SK-N-SH (cell line): ENCODE results near the gene CLN6. TPM values are rescaled to one million over a fixed set of nuclear protein-coding genes. Genes with fewer than 3 reads are reported as not detected.

Source experiments
- CTCF ChIA-PET: fragments of 300-600, 350-600 bp; formaldehyde crosslinking; extraction: SDS; loops from one replicate; lab custom pipeline; 2021; lab: Yijun Ruan, JAX
- POLR2A ChIA-PET: fragments of 350-600 bp; sonication (Branson Sonifier 250); formaldehyde crosslinking; extraction: SDS; loops from one replicate; lab custom pipeline; 2020; ENCODE audit warnings: antibody characterized with exemption, inconsistent platforms; lab: Yijun Ruan, JAX
- DNase-seq: peaks from one replicate; pipeline ENCODE4 v3.0.0; 2012
- H2AFZ ChIP-seq: fragments of 200-600 bp; sonication (generic); 2 replicates; pipeline ENCODE4 v1.8.1; 2016; ENCODE audit warnings: antibody characterized with exemption, mild to moderate bottlenecking, low read depth
- H3F3A ChIP-seq: fragments of 200-600 bp; sonication (generic); replicated peaks from 2 replicates; pipeline ENCODE3; 2016; ENCODE audit warnings: antibody characterized with exemption, mild to moderate bottlenecking; ENCODE audit not compliant: insufficient read depth
- H3K27ac ChIP-seq, 2 experiments: fragments of 200-500 bp in 1 of 2; fragments of 200-600 bp in 1 of 2; sonication (Bioruptor generic) in 1 of 2; sonication (generic), shearing (Covaris generic) in 1 of 2; 2 replicates each; pipeline versions ENCODE4 v1.5.1 to v1.6.1; 2014 to 2016; ENCODE audit warnings: low read depth in 2 of 2, inconsistent platforms in 1 of 2, low read length in 1 of 2, mild to moderate bottlenecking in 1 of 2, mixed read lengths in 1 of 2
- H3K27me3 ChIP-seq: fragments of 200-600 bp; sonication (generic), shearing (Covaris generic); 2 replicates; pipeline ENCODE4 v1.6.1; 2016; ENCODE audit warnings: mixed run types; ENCODE audit not compliant: insufficient read depth
- H3K36me3 ChIP-seq, 2 experiments: fragments of 200-500 bp in 1 of 2; fragments of 200-600 bp in 1 of 2; sonication (Bioruptor generic) in 1 of 2; sonication (generic) in 1 of 2; replicated peaks in 1 of 2; 2 replicates each; pipeline versions ENCODE3 to v1.5.1; 2014 to 2016; ENCODE audit warnings: low read length in 1 of 2, mild to moderate bottlenecking in 1 of 2; ENCODE audit not compliant: insufficient read depth in 2 of 2, control insufficient read depth in 1 of 2
- H3K4me1 ChIP-seq, 2 experiments: fragments of 200-500 bp in 1 of 2; fragments of 200-600 bp in 1 of 2; sonication (Bioruptor generic) in 1 of 2; sonication (generic), shearing (Covaris generic) in 1 of 2; 2 replicates each; pipeline versions ENCODE4 v1.5.1 to v1.6.1; 2014 to 2016; ENCODE audit warnings: low read depth in 1 of 2, low read length in 1 of 2, mixed run types in 1 of 2; ENCODE audit not compliant: insufficient read depth in 2 of 2, control insufficient read depth in 1 of 2
- H3K4me2 ChIP-seq: fragments of 200-600 bp; sonication (generic), shearing (Covaris generic); 2 replicates; pipeline ENCODE4 v1.6.1; 2017; ENCODE audit warnings: mixed run types
- H3K4me3 ChIP-seq, 2 experiments: fragments of 200-500 bp in 1 of 2; fragments of 200-600 bp in 1 of 2; sonication (Bioruptor generic) in 1 of 2; sonication (generic), shearing (Covaris generic) in 1 of 2; 2 replicates each; pipeline versions ENCODE4 v1.5.1 to v1.8.1; 2014 to 2016; ENCODE audit warnings: low read depth in 2 of 2, inconsistent platforms in 1 of 2, low read length in 1 of 2, mild to moderate bottlenecking in 1 of 2, mixed read lengths in 1 of 2, moderate library complexity in 1 of 2
- H3K79me2 ChIP-seq: fragments of 200-600 bp; sonication (generic); 2 replicates; pipeline ENCODE4 v1.8.1; 2017; ENCODE audit warnings: mild to moderate bottlenecking; ENCODE audit not compliant: insufficient read depth
- H3K9ac ChIP-seq: fragments of 200-600 bp; sonication (generic); 2 replicates; pipeline ENCODE4 v1.6.1; 2017; ENCODE audit warnings: mixed run types
- H3K9me2 ChIP-seq: fragments of 200-600 bp; sonication (generic); 2 replicates; pipeline ENCODE4 v1.6.1; 2017; ENCODE audit warnings: mixed run types
- H3K9me3 ChIP-seq: fragments of 200-600 bp; sonication (generic); 2 replicates; pipeline ENCODE4 v1.6.1; 2017; ENCODE audit warnings: mixed run types, mild to moderate bottlenecking, moderate library complexity
- H4K20me1 ChIP-seq: fragments of 200-600 bp; sonication (generic); 2 replicates; pipeline ENCODE4 v1.6.1; 2017; ENCODE audit warnings: mild to moderate bottlenecking, mixed run types; ENCODE audit not compliant: insufficient read depth
- CHD2 ChIP-seq: fragments of 150-350 bp; IDR thresholded peaks from 2 replicates; pipeline ENCODE4 v1.6.1; 2018; ENCODE audit warnings: low read length; ENCODE audit not compliant: partially characterized antibody
- EZH2phosphoT487 ChIP-seq: fragments of 200-600 bp; sonication (generic); IDR thresholded peaks from 2 replicates; pipeline ENCODE4 v1.6.1; 2017; ENCODE audit warnings: low read depth, mixed run types, mild to moderate bottlenecking, antibody characterized with exemption, moderate library complexity, borderline replicate concordance
- FOSL2 ChIP-seq: IDR thresholded peaks from 2 replicates; pipeline ENCODE4 v1.4.0; 2012; ENCODE audit warnings: low read depth, mild to moderate bottlenecking, moderate library complexity, borderline replicate concordance
- GATA2 ChIP-seq: sonication (generic); formaldehyde crosslinking; IDR thresholded peaks from 2 replicates; pipeline ENCODE4 v1.5.0; 2020; ENCODE audit warnings: mild to moderate bottlenecking, missing genetic modification reagents
- JUND ChIP-seq: IDR thresholded peaks from 2 replicates; pipeline ENCODE4 v1.4.0; 2012
- RAD21 ChIP-seq: IDR thresholded peaks from 2 replicates; pipeline ENCODE4 v1.6.1; 2012; ENCODE audit warnings: mild to moderate bottlenecking, low read length
- RXRA ChIP-seq: IDR thresholded peaks from 2 replicates; pipeline ENCODE4 v1.4.0; 2012; ENCODE audit warnings: low read depth, mild to moderate bottlenecking, borderline replicate concordance
- TCF12 ChIP-seq: IDR thresholded peaks from 2 replicates; pipeline ENCODE4 v1.4.0; 2012
- YY1 ChIP-seq: IDR thresholded peaks from 2 replicates; pipeline ENCODE4 v1.4.0; 2012; ENCODE audit warnings: low read depth, mild to moderate bottlenecking
- WGBS: methylation state at CpG from one replicate; pipeline ENCODE4 v1.1.6; 2017; ENCODE audit warnings: low lambda C conversion rate; 5-methylcytosine and 5-hydroxymethylcytosine counted together
- polyA plus RNA-seq, 3 experiments: library from polyadenylated mRNA; depleted of rRNA; stranded (reverse); fragments of >200 nt; gene quantifications; 2 replicates each; pipeline ENCODE4 v1.2.3, GENCODE V29; 2012
- TF ChIP-seq, protein P1 (sequence below): IDR thresholded peaks from 2 replicates; pipeline ENCODE4 v1.6.1; 2012; ENCODE audit warnings: mild to moderate bottlenecking, low read depth, low read length, moderate library complexity
- TF ChIP-seq, protein P2 (sequence below): IDR thresholded peaks from 2 replicates; pipeline ENCODE4 v1.4.0; 2012; ENCODE audit warnings: low read depth
- TF ChIP-seq, protein P3 (sequence below): IDR thresholded peaks from 2 replicates; pipeline ENCODE4; 2012
- TF ChIP-seq, protein P4 (sequence below): IDR thresholded peaks from 2 replicates; pipeline ENCODE4 v1.4.0; 2012; ENCODE audit warnings: low read depth, borderline replicate concordance

The CLN6 gene
- polyA plus RNA-seq, 1 of the 3 experiments (the other 2 are of a cell fraction): 27.5 TPM

DNA sequence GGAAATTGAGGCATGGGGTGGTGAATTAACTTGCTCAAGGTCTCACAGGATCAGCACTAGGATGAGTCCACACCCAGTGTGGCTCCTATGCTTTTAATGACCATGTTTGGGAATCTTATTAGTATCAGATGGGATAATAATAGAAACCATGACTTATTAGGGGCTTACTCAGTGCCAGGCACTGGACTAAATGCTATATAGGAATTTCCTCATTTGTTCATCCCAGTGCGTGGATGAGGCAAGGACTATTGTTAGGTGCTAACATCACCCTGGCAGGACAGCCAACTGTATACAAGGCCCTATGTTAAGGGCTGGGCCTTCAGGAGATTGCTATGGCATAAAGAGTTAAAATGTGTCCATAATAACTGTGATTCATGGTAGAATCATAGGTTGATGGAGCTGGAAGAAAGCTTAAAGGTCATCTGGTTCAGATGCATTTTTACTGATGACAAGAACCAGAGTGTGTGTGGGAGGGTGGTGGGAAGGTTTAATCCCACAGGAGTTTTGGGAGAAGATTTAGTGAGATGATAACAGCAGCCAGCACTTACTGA, 43.3 kb upstream of the CLN6 start (continued):
- TF ChIP-seq, protein P1, sequence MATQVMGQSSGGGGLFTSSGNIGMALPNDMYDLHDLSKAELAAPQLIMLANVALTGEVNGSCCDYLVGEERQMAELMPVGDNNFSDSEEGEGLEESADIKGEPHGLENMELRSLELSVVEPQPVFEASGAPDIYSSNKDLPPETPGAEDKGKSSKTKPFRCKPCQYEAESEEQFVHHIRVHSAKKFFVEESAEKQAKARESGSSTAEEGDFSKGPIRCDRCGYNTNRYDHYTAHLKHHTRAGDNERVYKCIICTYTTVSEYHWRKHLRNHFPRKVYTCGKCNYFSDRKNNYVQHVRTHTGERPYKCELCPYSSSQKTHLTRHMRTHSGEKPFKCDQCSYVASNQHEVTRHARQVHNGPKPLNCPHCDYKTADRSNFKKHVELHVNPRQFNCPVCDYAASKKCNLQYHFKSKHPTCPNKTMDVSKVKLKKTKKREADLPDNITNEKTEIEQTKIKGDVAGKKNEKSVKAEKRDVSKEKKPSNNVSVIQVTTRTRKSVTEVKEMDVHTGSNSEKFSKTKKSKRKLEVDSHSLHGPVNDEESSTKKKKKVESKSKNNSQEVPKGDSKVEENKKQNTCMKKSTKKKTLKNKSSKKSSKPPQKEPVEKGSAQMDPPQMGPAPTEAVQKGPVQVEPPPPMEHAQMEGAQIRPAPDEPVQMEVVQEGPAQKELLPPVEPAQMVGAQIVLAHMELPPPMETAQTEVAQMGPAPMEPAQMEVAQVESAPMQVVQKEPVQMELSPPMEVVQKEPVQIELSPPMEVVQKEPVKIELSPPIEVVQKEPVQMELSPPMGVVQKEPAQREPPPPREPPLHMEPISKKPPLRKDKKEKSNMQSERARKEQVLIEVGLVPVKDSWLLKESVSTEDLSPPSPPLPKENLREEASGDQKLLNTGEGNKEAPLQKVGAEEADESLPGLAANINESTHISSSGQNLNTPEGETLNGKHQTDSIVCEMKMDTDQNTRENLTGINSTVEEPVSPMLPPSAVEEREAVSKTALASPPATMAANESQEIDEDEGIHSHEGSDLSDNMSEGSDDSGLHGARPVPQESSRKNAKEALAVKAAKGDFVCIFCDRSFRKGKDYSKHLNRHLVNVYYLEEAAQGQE: 0 out of 2 replicates have a peak, but pooled peaks have one; percentile 24
- TF ChIP-seq JUND: peak; percentile 80

DNA sequence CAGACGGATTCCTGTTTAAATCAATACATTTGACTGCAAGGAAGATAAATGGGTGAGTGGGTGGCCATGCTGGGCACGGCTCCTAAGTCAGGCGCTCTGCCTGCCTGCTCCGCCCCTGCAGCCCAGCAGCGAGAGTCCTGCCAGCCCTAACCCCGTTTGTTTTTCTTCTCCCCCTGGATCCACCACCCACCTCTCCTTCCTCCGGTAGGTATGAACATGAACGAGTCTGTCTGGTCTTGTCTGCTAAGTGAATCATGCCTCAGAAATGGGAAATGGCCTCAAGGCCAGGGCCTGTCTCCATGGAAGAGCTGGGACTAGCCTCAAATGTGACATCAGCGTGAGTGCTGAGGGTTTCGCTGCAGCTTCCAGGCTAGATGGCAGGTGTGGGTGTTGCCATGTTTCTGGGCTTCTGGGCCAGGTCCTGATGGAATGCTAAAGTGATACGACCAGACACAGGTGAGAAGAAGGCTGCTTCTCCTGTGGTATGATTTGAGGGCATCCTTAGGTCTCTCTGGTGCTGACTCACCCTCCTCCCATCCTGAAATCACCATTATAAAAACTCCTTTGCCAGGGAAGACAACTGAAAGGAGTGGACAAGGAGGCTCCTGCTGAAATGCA, 42.4 kb upstream of the CLN6 start:
- Histone ChIP-seq H3K79me2 (peaks cover 28% of the 10 kb centered on the region), H3K9ac (peak overlapping the region; percentile 55), H2AFZ (peak overlapping the region; percentile 69), H3K36me3 (no peaks in the 10 kb centered on the region), H3K27ac (peak overlapping the region; percentile 77 to 90), H3K9me2 (no peaks in the 10 kb centered on the region), H3K4me1 (peaks cover 17 to 18% of the 10 kb centered on the region in 2 experiments), H4K20me1 (no peaks in the 10 kb centered on the region), H3K4me2 (peak overlapping the region; percentile 57), H3F3A (peaks cover 40% of the 10 kb centered on the region), H3K9me3 (no peaks in the 10 kb centered on the region), H3K4me3 (no peak overlapping the region; a peak in 2 of 4 replicates), H3K27me3 (no peaks in the 10 kb centered on the region)
- POLR2A ChIA-PET: no interaction called here
- peak; percentile 51 for DNase-seq
- CTCF ChIA-PET: interaction anchor here (1.5 to 3.6 kb wide), 3 partner anchors 10 to 35 kb away, joined by 3 to 12 read pairs (median 9); no protein-coding TSS in a partner anchor
- 7% methylated on average over 11 of the region's 11 CpGs for WGBS
- TF ChIP-seq, protein P2, sequence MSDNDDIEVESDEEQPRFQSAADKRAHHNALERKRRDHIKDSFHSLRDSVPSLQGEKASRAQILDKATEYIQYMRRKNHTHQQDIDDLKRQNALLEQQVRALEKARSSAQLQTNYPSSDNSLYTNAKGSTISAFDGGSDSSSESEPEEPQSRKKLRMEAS: peak; percentile 79
- TF ChIP-seq CHD2 (no peak), GATA2 (CRISPR knock-in tag) (no peak), JUND (peak; percentile 59; the same call in 1 of the 2 replicates), EZH2phosphoT487 (no peak), RAD21 (no peak), RXRA (0 out of 2 replicates have a peak, but pooled peaks have one; percentile 5), FOSL2 (peak; percentile 56; the same call in 1 of the 2 replicates), TCF12 (peak; percentile 38; the same call in 1 of the 2 replicates), YY1 (peak; percentile 56; the same call in 1 of the 2 replicates)
- TF ChIP-seq, protein P3, sequence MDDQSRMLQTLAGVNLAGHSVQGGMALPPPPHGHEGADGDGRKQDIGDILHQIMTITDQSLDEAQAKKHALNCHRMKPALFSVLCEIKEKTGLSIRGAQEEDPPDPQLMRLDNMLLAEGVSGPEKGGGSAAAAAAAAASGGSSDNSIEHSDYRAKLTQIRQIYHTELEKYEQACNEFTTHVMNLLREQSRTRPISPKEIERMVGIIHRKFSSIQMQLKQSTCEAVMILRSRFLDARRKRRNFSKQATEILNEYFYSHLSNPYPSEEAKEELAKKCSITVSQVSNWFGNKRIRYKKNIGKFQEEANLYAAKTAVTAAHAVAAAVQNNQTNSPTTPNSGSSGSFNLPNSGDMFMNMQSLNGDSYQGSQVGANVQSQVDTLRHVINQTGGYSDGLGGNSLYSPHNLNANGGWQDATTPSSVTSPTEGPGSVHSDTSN: peak; percentile 28
- TF ChIP-seq, protein P1: peak; percentile 30; the same call in 1 of the 2 replicates
- TF ChIP-seq, protein P4, sequence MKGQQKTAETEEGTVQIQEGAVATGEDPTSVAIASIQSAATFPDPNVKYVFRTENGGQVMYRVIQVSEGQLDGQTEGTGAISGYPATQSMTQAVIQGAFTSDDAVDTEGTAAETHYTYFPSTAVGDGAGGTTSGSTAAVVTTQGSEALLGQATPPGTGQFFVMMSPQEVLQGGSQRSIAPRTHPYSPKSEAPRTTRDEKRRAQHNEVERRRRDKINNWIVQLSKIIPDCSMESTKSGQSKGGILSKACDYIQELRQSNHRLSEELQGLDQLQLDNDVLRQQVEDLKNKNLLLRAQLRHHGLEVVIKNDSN: 0 out of 2 replicates have a peak, but pooled peaks have one; percentile 5
- TF ChIP-seq, all 33 proteins: peak for 9
